Measurements from ENCODE around the gene ANP32D. TPM values are rescaled to one million over a fixed set of nuclear protein-coding genes. Genes with fewer than 3 reads are reported as not detected.
"Not testable (repeated sequence)": the region's sequence is repeated elsewhere in the genome, so short reads cannot be mapped to it uniquely, and the experiment has no call there.

Gene ANP32D
- total RNA-seq, 1 donor: not detected

DNA sequence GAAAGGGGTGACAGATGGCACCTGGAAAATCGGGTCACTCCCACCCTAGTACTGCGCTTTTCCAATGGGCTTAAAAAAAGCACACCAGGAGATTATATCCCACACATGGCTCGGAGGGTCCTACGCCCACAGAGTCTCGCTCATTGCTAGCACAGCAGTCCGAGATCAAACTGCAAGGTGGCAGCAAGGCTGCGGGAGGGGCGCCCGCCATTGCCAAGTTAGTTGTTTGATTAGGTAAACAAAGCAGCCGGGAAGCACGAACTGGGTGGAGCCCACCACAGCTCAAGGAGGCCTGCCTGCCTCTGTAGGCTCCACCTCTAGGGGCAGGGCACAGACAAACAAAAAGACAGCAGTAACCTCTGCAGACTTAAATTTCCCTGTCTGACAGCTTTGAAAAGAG lies 2.1 kb downstream of the ANP32D start:
- H3K4me1 ChIP-seq (ENCODE audit: insufficient read depth, low read length); H3K27me3 ChIP-seq (ENCODE audit: insufficient read depth, low read length); H3K4me3 ChIP-seq (ENCODE audit: low read length): not testable (repeated sequence)
- H3K9me3 ChIP-seq (ENCODE audit: low read depth, low read length): peaks cover 15% of the 10 kb centered on the region

DNA sequence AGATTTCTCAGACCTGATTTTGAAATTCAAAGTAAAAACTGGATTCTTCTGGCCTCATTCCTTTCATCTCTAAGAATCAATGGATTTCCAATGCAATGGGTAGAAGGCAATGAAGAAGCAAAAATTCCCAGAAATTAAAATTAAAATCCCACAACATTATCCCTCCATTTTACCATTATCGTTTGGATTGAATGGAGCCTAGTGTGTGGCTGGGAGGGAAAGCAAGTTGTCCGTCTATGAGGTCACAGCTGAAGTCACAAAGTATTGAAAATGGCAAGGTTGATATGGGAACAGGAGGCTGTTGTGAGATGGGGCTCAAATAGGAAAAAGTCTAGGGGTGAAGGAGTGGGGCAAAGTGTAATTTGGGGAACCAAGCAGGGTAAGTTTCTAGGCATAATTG lies 9.8 kb downstream of the ANP32D start, which contains the start of gene C12orf54:
Gene C12orf54 (plus strand): TSS at position 301 of the 400 bp plus-strand sequence. CDS start 799 bp downstream, outside the sequence.
- Histone ChIP-seq H3K9me3 (ENCODE audit: low read depth, low read length) (no peaks in the 10 kb centered on the region), H3K4me1 (ENCODE audit: insufficient read depth, low read length) (no peaks in the 10 kb centered on the region), H3K27me3 (ENCODE audit: insufficient read depth, low read length) (no peaks in the 10 kb centered on the region), H3K4me3 (ENCODE audit: low read length) (no peak within 1 kb of the TSS)

DNA sequence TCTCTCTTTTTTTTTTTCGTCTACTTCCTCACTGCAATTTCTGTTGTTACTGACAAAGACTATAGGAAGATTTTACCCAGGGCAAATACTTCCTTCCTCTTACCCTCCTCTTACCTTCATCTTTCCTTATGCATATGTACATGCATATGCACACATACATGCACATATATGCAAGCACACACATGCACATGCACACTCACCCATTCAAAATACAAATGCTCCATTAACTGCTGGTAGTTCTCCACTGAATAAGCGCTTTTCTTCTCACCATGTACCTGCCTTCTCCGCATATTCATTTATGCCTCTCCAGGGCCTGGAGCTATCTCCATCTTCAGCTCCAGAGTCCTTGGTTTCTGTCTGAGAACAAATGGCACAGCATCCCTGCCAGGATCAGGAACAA lies 10.6 kb downstream of the ANP32D start:
- Histone ChIP-seq H3K4me1 (ENCODE audit: insufficient read depth, low read length) (no peaks in the 10 kb centered on the region), H3K4me3 (ENCODE audit: low read length) (no peak overlapping the region), H3K9me3 (ENCODE audit: low read depth, low read length) (no peaks in the 10 kb centered on the region), H3K27me3 (ENCODE audit: insufficient read depth, low read length) (no peaks in the 10 kb centered on the region)

DNA sequence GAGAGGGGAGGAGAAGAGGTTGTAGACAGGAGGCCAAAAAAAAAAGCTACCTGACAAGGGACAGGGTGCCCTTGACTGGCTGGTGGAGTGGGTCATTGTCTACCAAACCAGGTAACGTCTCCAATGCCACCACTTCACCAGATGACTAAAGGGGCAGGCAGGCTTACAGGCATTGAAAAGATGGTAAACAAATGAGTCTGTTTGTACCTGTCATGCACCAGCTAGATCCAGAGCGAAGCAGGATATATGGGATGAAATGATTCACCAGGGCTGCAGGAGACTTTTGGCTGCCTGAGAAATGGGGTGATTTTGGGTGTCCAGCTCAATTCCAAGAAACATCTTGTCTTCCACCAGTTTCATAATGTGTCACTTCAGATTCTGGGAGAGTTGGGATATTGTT lies 13.9 kb downstream of the ANP32D start:
- H3K9me3 ChIP-seq (ENCODE audit: low read depth, low read length): no peaks in the 10 kb centered on the region
- H3K27me3 ChIP-seq (ENCODE audit: insufficient read depth, low read length): no peaks in the 10 kb centered on the region
- no peak overlapping the region for H3K4me3 ChIP-seq (ENCODE audit: low read length)
- no peaks in the 10 kb centered on the region for H3K4me1 ChIP-seq (ENCODE audit: insufficient read depth, low read length)

DNA sequence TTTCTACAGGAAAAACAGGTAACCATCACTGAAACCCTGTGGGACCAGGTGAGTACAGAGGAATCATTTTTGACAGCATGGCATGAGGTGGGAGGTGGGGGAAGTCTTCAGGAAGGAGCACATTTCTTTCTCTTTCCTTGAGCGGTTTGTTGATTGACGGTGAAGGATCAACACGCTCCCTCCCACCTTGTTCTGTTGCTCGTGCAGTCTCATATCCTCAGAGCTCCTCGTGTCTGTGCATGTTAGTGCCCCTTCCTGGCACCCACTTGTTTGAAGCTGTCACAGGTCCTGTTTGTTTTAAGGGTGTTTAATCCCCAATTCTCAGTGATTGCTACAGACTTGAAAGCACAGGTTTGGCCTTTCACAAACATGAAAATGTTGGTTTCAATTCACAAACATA lies 14.3 kb downstream of the ANP32D start:
- Histone ChIP-seq H3K9me3 (ENCODE audit: low read depth, low read length) (no peaks in the 10 kb centered on the region), H3K4me3 (ENCODE audit: low read length) (no peak overlapping the region), H3K27me3 (ENCODE audit: insufficient read depth, low read length) (no peaks in the 10 kb centered on the region), H3K4me1 (ENCODE audit: insufficient read depth, low read length) (no peaks in the 10 kb centered on the region)

DNA sequence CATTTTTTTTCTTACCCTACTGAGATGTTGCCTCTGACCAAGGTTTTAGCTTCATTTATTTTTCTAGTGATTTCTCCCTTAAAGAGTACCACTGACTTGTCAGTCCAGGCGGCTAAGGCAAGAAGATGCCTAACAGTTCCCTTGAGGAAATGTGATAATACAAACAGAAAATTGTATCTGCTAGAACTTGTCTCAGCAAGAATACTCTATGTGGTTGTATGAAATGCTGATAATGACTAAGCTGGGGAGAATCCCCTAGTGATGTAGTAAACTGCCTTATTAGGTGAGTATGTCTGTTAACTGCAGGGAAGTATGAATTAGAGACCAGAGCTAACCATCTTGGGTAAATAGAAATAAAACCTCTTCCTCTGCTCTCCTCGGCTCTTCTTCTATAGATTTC lies 16.7 kb downstream of the ANP32D start:
- Histone ChIP-seq H3K4me1 (ENCODE audit: insufficient read depth, low read length) (no peaks in the 10 kb centered on the region), H3K4me3 (ENCODE audit: low read length) (no peak overlapping the region), H3K27me3 (ENCODE audit: insufficient read depth, low read length) (peaks cover 3% of the 10 kb centered on the region), H3K9me3 (ENCODE audit: low read depth, low read length) (no peaks in the 10 kb centered on the region)

DNA sequence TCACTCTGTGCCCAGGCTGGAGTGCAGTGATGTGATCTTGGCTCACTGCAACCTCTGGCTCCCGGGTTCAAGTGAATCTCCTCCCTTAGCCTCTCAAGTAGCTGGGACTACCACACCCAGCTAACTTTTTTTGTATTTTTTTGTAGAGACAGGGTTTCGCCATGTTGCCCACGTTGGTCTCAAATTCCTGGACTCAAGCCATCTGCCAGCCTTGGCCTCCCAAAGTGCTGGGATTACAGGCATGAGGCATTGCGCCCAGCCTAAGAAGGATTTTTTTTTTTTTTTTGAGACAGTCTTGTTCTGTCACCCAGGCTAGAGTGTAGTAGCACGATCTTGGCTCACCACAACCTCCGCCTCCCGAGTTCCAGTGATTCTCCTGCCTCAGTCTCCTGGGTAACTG lies 17.1 kb downstream of the ANP32D start:
- not testable (repeated sequence) for H3K27me3 ChIP-seq (ENCODE audit: insufficient read depth, low read length); H3K9me3 ChIP-seq (ENCODE audit: low read depth, low read length); H3K4me3 ChIP-seq (ENCODE audit: low read length); H3K4me1 ChIP-seq (ENCODE audit: insufficient read depth, low read length)

DNA sequence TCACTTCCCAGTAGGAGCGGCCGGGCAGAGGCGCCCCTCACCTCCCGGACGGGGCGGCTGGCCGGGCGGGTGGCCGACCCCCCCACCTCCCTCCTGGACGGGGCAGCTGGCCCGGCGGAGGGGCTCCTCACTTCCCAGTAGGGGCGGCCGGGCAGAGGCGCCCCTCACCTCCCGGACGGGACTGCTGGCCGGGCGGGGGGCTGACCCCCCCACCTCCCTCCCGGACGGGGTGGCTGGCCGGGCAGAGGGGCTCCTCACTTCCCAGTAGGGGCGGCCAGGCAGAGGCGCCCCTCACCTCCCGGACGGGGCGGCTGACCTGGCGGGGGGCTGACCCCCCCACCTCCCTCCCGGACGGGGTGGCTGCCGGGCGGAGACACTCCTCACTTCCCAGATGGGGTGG lies 27.9 kb downstream of the ANP32D start:
- not testable (repeated sequence) for H3K4me1 ChIP-seq (ENCODE audit: insufficient read depth, low read length); H3K4me3 ChIP-seq (ENCODE audit: low read length); H3K9me3 ChIP-seq (ENCODE audit: low read depth, low read length); H3K27me3 ChIP-seq (ENCODE audit: insufficient read depth, low read length)

DNA sequence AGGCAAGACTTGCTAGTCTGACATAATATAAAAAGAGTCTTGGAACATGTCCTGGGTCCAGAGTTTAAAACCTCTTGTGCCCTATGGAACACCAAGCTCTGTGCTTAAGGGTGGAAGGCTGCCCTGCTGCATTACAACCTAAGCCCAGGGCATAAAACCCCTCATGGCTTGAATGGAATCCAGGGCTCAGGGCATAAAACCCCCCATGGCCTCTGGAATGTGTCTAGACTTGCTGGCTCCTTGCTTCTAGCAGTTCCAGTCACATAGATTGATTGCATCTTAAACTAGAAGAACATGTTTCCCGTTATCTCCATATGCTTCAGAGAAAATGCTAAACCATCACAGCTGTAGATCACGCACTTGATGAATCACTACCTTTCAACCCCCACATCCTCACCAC lies 34.5 kb downstream of the ANP32D start:
- not testable (repeated sequence) for H3K4me3 ChIP-seq (ENCODE audit: low read length); H3K9me3 ChIP-seq (ENCODE audit: low read depth, low read length); H3K4me1 ChIP-seq (ENCODE audit: insufficient read depth, low read length); H3K27me3 ChIP-seq (ENCODE audit: insufficient read depth, low read length)

DNA sequence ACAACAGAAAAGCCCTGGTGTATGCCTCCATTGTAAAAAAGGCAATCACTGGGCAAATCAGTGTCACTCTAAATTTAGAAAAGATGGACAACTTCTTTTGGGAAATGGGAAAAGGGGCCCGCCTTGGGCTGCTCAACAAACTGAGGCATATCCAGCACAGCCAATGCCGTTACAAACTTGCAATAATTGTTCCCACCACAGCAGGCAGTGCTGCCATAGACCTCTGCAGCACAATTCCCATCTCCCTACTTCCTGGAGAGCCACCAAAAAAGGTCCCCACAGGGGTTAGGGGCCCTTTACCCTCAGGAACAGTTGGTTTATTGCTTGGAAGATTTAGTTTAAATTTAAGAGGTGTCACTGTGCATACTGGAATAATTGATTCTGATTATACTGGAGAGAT lies 36.6 kb downstream of the ANP32D start:
- peaks cover 6% of the 10 kb centered on the region for H3K27me3 ChIP-seq (ENCODE audit: insufficient read depth, low read length)
- H3K4me3 ChIP-seq (ENCODE audit: low read length): no peak overlapping the region
- H3K9me3 ChIP-seq (ENCODE audit: low read depth, low read length): no peaks in the 10 kb centered on the region
- no peaks in the 10 kb centered on the region for H3K4me1 ChIP-seq (ENCODE audit: insufficient read depth, low read length)

DNA sequence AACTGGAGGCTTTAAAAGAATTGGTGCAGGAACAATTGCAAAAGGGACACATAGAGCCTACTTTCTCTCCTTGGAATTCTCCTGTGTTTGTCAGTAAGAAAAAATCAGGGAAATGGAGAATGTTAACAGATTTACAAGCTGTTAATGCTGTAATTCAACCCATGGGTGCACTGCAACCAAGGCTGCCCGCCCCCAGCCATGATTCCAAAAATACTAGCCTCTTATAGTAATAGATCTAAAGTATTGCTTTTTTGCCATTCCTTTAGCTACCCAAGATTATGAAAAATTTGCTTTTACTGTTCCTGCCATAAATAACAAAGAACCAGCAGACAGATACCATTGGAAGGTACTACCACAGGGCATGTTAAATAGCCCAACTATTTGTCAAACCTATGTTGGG lies 37.8 kb downstream of the ANP32D start:
- peaks cover 4% of the 10 kb centered on the region for H3K27me3 ChIP-seq (ENCODE audit: insufficient read depth, low read length)

DNA sequence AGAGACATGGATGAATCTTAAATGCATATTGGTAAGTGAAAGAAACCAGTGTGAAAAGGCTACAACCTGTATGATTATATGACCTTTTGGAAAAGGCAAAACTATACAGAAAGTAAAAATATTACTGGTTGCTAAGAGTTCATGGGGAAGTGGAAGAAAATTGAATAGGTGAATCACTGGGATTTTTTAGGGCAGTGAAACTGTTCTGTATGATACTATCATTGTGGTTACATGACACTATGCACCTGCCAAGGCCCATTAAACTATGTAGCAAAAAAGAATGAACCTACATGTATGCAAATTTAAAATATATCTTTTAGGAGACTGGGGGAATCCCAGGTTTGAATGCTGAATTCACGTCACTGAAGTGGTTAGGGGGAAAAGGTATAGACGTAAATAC lies 40.5 kb downstream of the ANP32D start:
- H3K4me3 ChIP-seq (ENCODE audit: low read length): no peak overlapping the region
- no peaks in the 10 kb centered on the region for H3K4me1 ChIP-seq (ENCODE audit: insufficient read depth, low read length)
- no peaks in the 10 kb centered on the region for H3K9me3 ChIP-seq (ENCODE audit: low read depth, low read length)
- no peaks in the 10 kb centered on the region for H3K27me3 ChIP-seq (ENCODE audit: insufficient read depth, low read length)

More for the DNA sequence above, 37.8 kb downstream of the ANP32D start:
- Histone ChIP-seq H3K4me1 (ENCODE audit: insufficient read depth, low read length) (no peaks in the 10 kb centered on the region), H3K9me3 (ENCODE audit: low read depth, low read length) (no peaks in the 10 kb centered on the region), H3K4me3 (ENCODE audit: low read length) (no peak overlapping the region)

DNA sequence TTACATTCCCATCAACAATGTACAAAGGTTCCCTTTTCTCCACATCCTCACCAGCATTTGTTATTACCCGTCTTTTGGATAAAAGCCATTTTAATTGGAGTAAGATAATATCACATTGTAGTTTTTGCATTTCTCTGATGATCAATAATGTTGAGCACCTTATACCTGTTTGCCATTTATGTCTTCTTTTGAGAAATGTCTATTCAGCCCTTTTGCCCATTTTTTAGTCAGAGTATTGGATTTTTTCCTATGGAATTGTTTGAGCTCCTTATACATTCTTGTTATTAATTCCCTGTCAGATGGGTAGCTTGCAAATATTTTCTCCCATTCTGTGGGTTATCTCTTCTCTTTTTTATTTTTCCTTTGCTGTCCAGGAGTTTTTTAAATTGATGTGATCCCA lies 42.4 kb downstream of the ANP32D start:
- Histone ChIP-seq H3K9me3 (ENCODE audit: low read depth, low read length) (no peaks in the 10 kb centered on the region), H3K4me1 (ENCODE audit: insufficient read depth, low read length) (no peaks in the 10 kb centered on the region), H3K4me3 (ENCODE audit: low read length) (no peak overlapping the region), H3K27me3 (ENCODE audit: insufficient read depth, low read length) (no peaks in the 10 kb centered on the region)

DNA sequence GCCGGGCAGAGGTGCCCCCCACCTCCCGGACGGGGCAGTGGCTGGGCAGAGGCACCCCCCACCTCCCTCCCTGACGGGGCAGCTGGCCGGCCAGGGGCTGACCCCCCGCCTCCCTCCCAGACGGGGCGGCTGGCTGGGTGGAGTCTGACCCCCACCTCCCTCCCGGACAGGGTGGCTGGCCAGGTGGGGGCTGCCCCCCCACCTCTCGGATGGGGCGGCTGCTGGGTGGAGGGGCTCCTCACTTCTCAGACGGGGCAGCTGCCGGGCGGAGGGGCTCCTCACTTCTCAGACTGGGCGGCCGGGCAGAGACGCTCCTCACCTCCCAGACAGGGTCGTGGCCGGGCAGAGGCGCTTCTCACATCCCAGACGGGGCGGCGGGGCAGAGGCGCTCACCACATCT lies 48.0 kb downstream of the ANP32D start:
- not testable (repeated sequence) for H3K4me3 ChIP-seq (ENCODE audit: low read length); H3K4me1 ChIP-seq (ENCODE audit: insufficient read depth, low read length); H3K27me3 ChIP-seq (ENCODE audit: insufficient read depth, low read length); H3K9me3 ChIP-seq (ENCODE audit: low read depth, low read length)
